NT2/D1 (cell line): ENCODE results near the gene IPMK.

Experiments
- DNase-seq: peaks from one replicate; pipeline ENCODE4 v3.0.0-alpha.2; 2011; ENCODE audit warnings: low read depth, low spot score
- H3K27me3 ChIP-seq: 2 replicates; pipeline ENCODE4 v1.6.0; 2011; ENCODE audit warnings: mild to moderate bottlenecking; ENCODE audit not compliant: insufficient read length, insufficient read depth
- H3K36me3 ChIP-seq: 2 replicates; pipeline ENCODE4 v1.6.1; 2011; ENCODE audit warnings: mild to moderate bottlenecking, low read length, mixed read lengths; ENCODE audit not compliant: insufficient read depth, insufficient read length
- H3K4me1 ChIP-seq: 2 replicates; pipeline ENCODE4 v1.5.1; 2011; ENCODE audit not compliant: insufficient read depth, insufficient read length
- H3K4me3 ChIP-seq: 2 replicates; pipeline ENCODE4 v1.5.1; 2011; ENCODE audit warnings: low read depth; ENCODE audit not compliant: insufficient read length
- H3K9ac ChIP-seq: 2 replicates; pipeline ENCODE4 v1.6.0; 2011; ENCODE audit warnings: low read depth; ENCODE audit not compliant: insufficient read length
- H3K9me3 ChIP-seq: 2 replicates; pipeline ENCODE4 v1.5.1; 2011; ENCODE audit warnings: mild to moderate bottlenecking, low read length; ENCODE audit not compliant: insufficient read depth
- SUZ12 ChIP-seq: IDR thresholded peaks from 2 replicates; pipeline ENCODE4 v1.6.1; 2011; ENCODE audit not compliant: insufficient read length, insufficient read depth; ENCODE audit errors: extremely low read depth
- YY1 ChIP-seq: IDR thresholded peaks from 2 replicates; pipeline ENCODE4 v1.6.1; 2011; ENCODE audit not compliant: insufficient read length, insufficient read depth
- ZNF274 ChIP-seq: IDR thresholded peaks from 2 replicates; pipeline ENCODE4 v1.6.1; 2011; ENCODE audit warnings: mild to moderate bottlenecking, low read depth, low read length

IPMK gene

GRCh38 chr10:58278274-58278961 lies 10.7 kb upstream of the IPMK start:
- peaks cover 20% of the 10 kb centered on the region for H3K36me3 ChIP-seq

GRCh38 chr10:58275908-58276307 lies 8.2 kb upstream of the IPMK start:
- Histone ChIP-seq H3K36me3 (peaks cover 20% of the 10 kb centered on the region), H3K4me3 (no peak overlapping the region), H3K9me3 (no peaks in the 10 kb centered on the region), H3K27me3 (no peaks in the 10 kb centered on the region), H3K4me1 (no peaks in the 10 kb centered on the region), H3K9ac (no peak overlapping the region)
- DNase-seq: no peak
- TF ChIP-seq SUZ12 (no peak), ZNF274 (no peak), YY1 (no peak)

More at GRCh38 chr10:58278274-58278961, 10.7 kb upstream of the IPMK start:
- no peak overlapping the region for H3K4me3 ChIP-seq
- no peak overlapping the region for H3K9ac ChIP-seq
- DNase-seq: no peak
- no peak for TF ChIP-seq SUZ12
- TF ChIP-seq ZNF274: no peak
- TF ChIP-seq YY1: no peak
- no peaks in the 10 kb centered on the region for H3K4me1 ChIP-seq
- H3K9me3 ChIP-seq: no peaks in the 10 kb centered on the region
- H3K27me3 ChIP-seq: no peaks in the 10 kb centered on the region

GRCh38 chr10:58275261-58275660 lies 7.6 kb upstream of the IPMK start:
- no peak for DNase-seq
- Histone ChIP-seq H3K4me3 (no peak overlapping the region), H3K36me3 (peaks cover 20% of the 10 kb centered on the region), H3K9ac (no peak overlapping the region), H3K9me3 (no peaks in the 10 kb centered on the region; the same call in 1 of the 2 replicates), H3K4me1 (no peaks in the 10 kb centered on the region), H3K27me3 (no peaks in the 10 kb centered on the region)
- TF ChIP-seq SUZ12 (no peak), ZNF274 (no peak), YY1 (no peak)

GRCh38 chr10:58269782-58270290 lies 2.1 kb upstream of the IPMK start:
- no peaks in the 10 kb centered on the region; the same call in 1 of the 2 replicates for H3K9me3 ChIP-seq
- H3K27me3 ChIP-seq: no peaks in the 10 kb centered on the region
- no peak for TF ChIP-seq SUZ12
- no peak for TF ChIP-seq YY1
- no peak for TF ChIP-seq ZNF274
- no peak for DNase-seq
- peak overlapping the region; percentile 63 for H3K4me3 ChIP-seq
- H3K9ac ChIP-seq: peak overlapping the region; percentile 85
- no peaks in the 10 kb centered on the region for H3K4me1 ChIP-seq
- H3K36me3 ChIP-seq: no peaks in the 10 kb centered on the region

GRCh38 chr10:58268946-58269781 lies 1.5 kb upstream of the IPMK start, which contains the start of gene CISD1:
CISD1 (plus strand) TSS chr10:58269162; CDS start chr10:58269274, 112 bp downstream.
- no peaks in the 10 kb centered on the region for H3K36me3 ChIP-seq
- peak within 1 kb of the TSS; percentile 63 for H3K4me3 ChIP-seq
- DNase-seq: peak; percentile 97
- no peaks in the 10 kb centered on the region for H3K27me3 ChIP-seq
- no peak for TF ChIP-seq YY1
- TF ChIP-seq ZNF274: no peak
- no peak for TF ChIP-seq SUZ12
- H3K4me1 ChIP-seq: no peaks in the 10 kb centered on the region
- peak within 1 kb of the TSS; percentile 85 for H3K9ac ChIP-seq
- no peaks in the 10 kb centered on the region; the same call in 1 of the 2 replicates for H3K9me3 ChIP-seq

GRCh38 chr10:58268454-58268945 lies 806 bp upstream of the IPMK start:
- no peak for TF ChIP-seq YY1
- no peak overlapping the region for H3K9ac ChIP-seq
- no peaks in the 10 kb centered on the region for H3K4me1 ChIP-seq
- H3K36me3 ChIP-seq: no peaks in the 10 kb centered on the region
- H3K9me3 ChIP-seq: no peaks in the 10 kb centered on the region; the same call in 1 of the 2 replicates
- no peaks in the 10 kb centered on the region for H3K27me3 ChIP-seq
- H3K4me3 ChIP-seq: peak overlapping the region; percentile 57
- no peak for DNase-seq
